Measurements from ENCODE around the gene CD151. TPM values are rescaled to one million over a fixed set of nuclear protein-coding genes. Genes with fewer than 3 reads are reported as not detected.
A peak's percentile ranks its signal among the peaks of the same experiment; 100 is the strongest.

CD151 gene
- total RNA-seq, 2 experiments from 2014 or later, result 45.9 to 46.5 TPM

GRCh38 chr11:809287-810039, 23.3 kb upstream of the CD151 start, which contains the start of gene RPLP2:
Gene RPLP2 (plus strand): TSS chr11:809967. CDS start chr11:810235, 268 bp downstream.
- Mint-ChIP-seq H3K36me3 (ENCODE audit: low read depth) (peaks cover 39% of the 10 kb centered on the region), H3K9me3 (no peaks in the 10 kb centered on the region), H3K27me3 (no peaks in the 10 kb centered on the region), H3K4me3 (peak within 1 kb of the TSS; percentile 87), H3K27ac (peak within 1 kb of the TSS; percentile 99), H3K4me1 (ENCODE audit: low read depth) (peaks cover 28% of the 10 kb centered on the region)
- ChIA-PET CTCF (interaction anchor here (0.9 to 1.7 kb wide), 3 partner anchors 9 to 13 kb away, joined by 3 to 7 read pairs (median 3); partner anchors contain the start of genes PNPLA2 and SLC25A22), POLR2A (interaction anchor here (1.3 to 15.6 kb wide), 7 partner anchors 10 to 33 kb away, joined by 4 to 273 read pairs (median 9); partner anchors contain the start of genes CD151, CRACR2B, PNPLA2 and POLR2L)
- TF ChIP-seq CTCF (IDR thresholded peaks at IDR 0.05), result no peak
- DNase-seq (peak; percentile 99), ATAC-seq (peak; percentile 79)
- intact Hi-C loops (cut with micrococcal nuclease), result no loop called here

DNA sequence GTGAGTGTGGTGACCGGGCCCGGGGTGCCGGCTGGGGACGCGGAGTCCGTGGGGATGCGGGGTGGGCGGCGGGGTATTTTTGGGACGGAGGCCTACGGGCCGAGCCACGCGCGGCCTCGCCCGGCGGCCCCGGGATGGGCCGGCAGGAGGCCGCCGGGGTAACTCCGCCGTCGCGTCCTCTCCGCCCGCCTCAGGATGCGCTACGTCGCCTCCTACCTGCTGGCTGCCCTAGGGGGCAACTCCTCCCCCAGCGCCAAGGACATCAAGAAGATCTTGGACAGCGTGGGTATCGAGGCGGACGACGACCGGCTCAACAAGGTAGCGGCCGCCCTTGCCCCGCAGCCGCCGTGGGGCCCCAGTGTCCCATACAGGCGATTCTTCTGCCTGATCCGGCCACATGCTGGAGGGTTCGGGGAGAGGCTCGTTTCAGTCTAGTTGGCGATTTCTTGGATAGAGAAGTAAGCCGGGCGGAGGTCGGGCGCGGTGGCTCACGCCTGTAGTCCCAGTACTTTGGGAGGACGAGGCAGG, 22.6 kb upstream of the CD151 start:
- H3K9me3 Mint-ChIP-seq, result no peaks in the 10 kb centered on the region
- CTCF ChIA-PET, result interaction anchor here (1.7 kb wide), 1 partner anchor 12 kb away, joined by 7 read pairs; the partner anchor contains the start of gene SLC25A22
- peaks cover 28% of the 10 kb centered on the region for H3K4me1 Mint-ChIP-seq (ENCODE audit: low read depth)
- ATAC-seq (no peak), DNase-seq (no peak)
- peak overlapping the region; percentile 87 for H3K4me3 Mint-ChIP-seq
- POLR2A ChIA-PET, result interaction anchor here (1.3 to 15.6 kb wide), 6 partner anchors 9 to 541 kb away, joined by 3 to 273 read pairs (median 16); partner anchors contain the start of genes CD151, CRACR2B, PNPLA2 and POLR2L
- intact Hi-C loops (cut with micrococcal nuclease), result no loop called here
- peaks cover 39% of the 10 kb centered on the region for H3K36me3 Mint-ChIP-seq (ENCODE audit: low read depth)
- no peak for TF ChIP-seq CTCF (IDR thresholded peaks at IDR 0.05)
- H3K27me3 Mint-ChIP-seq, result no peaks in the 10 kb centered on the region
- peak overlapping the region; percentile 99 for H3K27ac Mint-ChIP-seq

GRCh38 chr11:811446-812245, 21.1 kb upstream of the CD151 start:
- Mint-ChIP-seq H3K27me3 (no peaks in the 10 kb centered on the region), H3K27ac (peak overlapping the region; percentile 87), H3K4me1 (ENCODE audit: low read depth) (peaks cover 28% of the 10 kb centered on the region), H3K36me3 (ENCODE audit: low read depth) (peaks cover 44% of the 10 kb centered on the region), H3K4me3 (peak overlapping the region; percentile 87), H3K9me3 (no peaks in the 10 kb centered on the region)
- TF ChIP-seq CTCF (IDR thresholded peaks at IDR 0.05), result no peak
- no peak for DNase-seq
- intact Hi-C loops (cut with micrococcal nuclease), result no loop called here
- ChIA-PET POLR2A (interaction anchor here (0.6 to 15.6 kb wide), 10 partner anchors 8 to 543 kb away, joined by 3 to 273 read pairs (median 6); partner anchors contain the start of genes CD151, CRACR2B, DEAF1 and GATD1), CTCF (interaction anchor here (0.9 to 2.0 kb wide), 4 partner anchors 8 to 30 kb away, joined by 3 to 4 read pairs (median 3); partner anchors contain the start of gene POLR2L)
- ATAC-seq, result no peak

GRCh38 chr11:812390-812789, 20.4 kb upstream of the CD151 start:
- peaks cover 28% of the 10 kb centered on the region for H3K4me1 Mint-ChIP-seq (ENCODE audit: low read depth)
- POLR2A ChIA-PET, result interaction anchor here (0.6 to 15.6 kb wide), 10 partner anchors 7 to 117 kb away, joined by 3 to 273 read pairs (median 6); partner anchors contain the start of genes CD151, CRACR2B, DEAF1 and PIDD1
- intact Hi-C loops (cut with micrococcal nuclease), result no loop called here
- no peaks in the 10 kb centered on the region for H3K27me3 Mint-ChIP-seq
- H3K36me3 Mint-ChIP-seq (ENCODE audit: low read depth), result peaks cover 44% of the 10 kb centered on the region
- H3K9me3 Mint-ChIP-seq, result no peaks in the 10 kb centered on the region
- DNase-seq (no peak), ATAC-seq (no peak)
- CTCF ChIA-PET, result interaction anchor here (1.2 to 2.0 kb wide), 2 partner anchors 8 to 16 kb away, joined by 3 to 4 read pairs; no protein-coding TSS in a partner anchor
- H3K27ac Mint-ChIP-seq, result peak overlapping the region; percentile 87
- peak overlapping the region; percentile 87 for H3K4me3 Mint-ChIP-seq
- TF ChIP-seq CTCF (IDR thresholded peaks at IDR 0.05), result no peak
